ENCODE results near the gene SLC26A11. TPM values are rescaled to one million over a fixed set of nuclear protein-coding genes. Genes with fewer than 3 reads are reported as not detected.

The SLC26A11 gene
- polyA plus RNA-seq (2.2 to 4.7 TPM (median 3.0 TPM) in 3 replicates), polyA minus RNA-seq (2.2 to 5.7 TPM (median 3.2 TPM) in 3 replicates)
- polyA plus RNA-seq (2011; ENCODE audit: low read depth), result 2.0 TPM
- polyA plus RNA-seq (2011; cell fraction: cytosol; rRNA removed), result 1.3 and 2.6 TPM in 2 replicates
- polyA plus RNA-seq (2011; cell fraction: nucleus; rRNA removed), result 15.7 and 21.6 TPM in 2 replicates
- 3.8 and 5.7 TPM in 2 replicates for polyA plus RNA-seq (2012; ENCODE audit: low replicate concordance)
- 3.3 TPM for polyA minus RNA-seq (2011; cell fraction: cytosol; rRNA and poly(A)+ RNA removed)
- polyA minus RNA-seq (2011; cell fraction: nucleus; rRNA and poly(A)+ RNA removed), result 11.2 and 12.5 TPM in 2 replicates

GRCh38 chr17:80220054-80220735 is at the start of gene SLC26A11, which contains the start of gene SGSH:
Gene SLC26A11, plus strand, starts transcription at chr17:80220427. Its CDS starts 1,134 bp downstream, at chr17:80221561.
Gene SGSH, minus strand, starts transcription at chr17:80220333. Its CDS starts 20 bp downstream, at chr17:80220313.
- FAIRE-seq (no peak), DNase-seq (ENCODE audit: low read depth, low spot score) (no peak)
- H2AFZ ChIP-seq (ENCODE audit: control insufficient read depth, low read length), result peak within 1 kb of the TSS; percentile 83
- TF ChIP-seq EZH2 (IDR thresholded peaks at IDR 0.05; ENCODE audit: low read length) (no peak), CTCF (optimal IDR thresholded peaks at IDR 0.05 in 1 of 3, IDR thresholded peaks at IDR 0.05 in 1 of 3, conservative IDR thresholded peaks at IDR 0.05 in 1 of 3; ENCODE audit: extremely low read depth in 1 of 3, insufficient read depth in 2 of 3, low read length in 3 of 3) (peak in 1 of 3 experiments; percentile 1)
- H3K36me3 ChIP-seq (ENCODE audit: control insufficient read depth in 2 of 2, extremely low read depth in 1 of 2, insufficient read depth in 2 of 2, low read length in 2 of 2), result no peaks in the 10 kb centered on the region
- H3K9me3 ChIP-seq (ENCODE audit: control insufficient read depth, low read depth, low read length), result no peaks in the 10 kb centered on the region
- peak within 1 kb of the TSS; percentile 79 for H3K9ac ChIP-seq (ENCODE audit: control insufficient read depth, extremely low read depth, insufficient read depth, low read length)
- H3K27me3 ChIP-seq (ENCODE audit: control insufficient read depth, extremely low read depth, insufficient read depth, low read length), result no peaks in the 10 kb centered on the region
- H3K4me2 ChIP-seq (ENCODE audit: control insufficient read depth, extremely low read depth, insufficient read depth, low read depth, low read length), result peak within 1 kb of the TSS; percentile 86
- H4K20me1 ChIP-seq (ENCODE audit: control insufficient read depth, extremely low read depth, insufficient read depth, low read length), result no peaks in the 10 kb centered on the region
- H3K9me1 ChIP-seq (ENCODE audit: control insufficient read depth, extremely low read depth, insufficient read depth, low read length), result no peaks in the 10 kb centered on the region
- H3K4me1 ChIP-seq (ENCODE audit: control insufficient read depth, extremely low read depth, insufficient read depth, low read length), result peaks cover 7% of the 10 kb centered on the region
- peak within 1 kb of the TSS; percentile 13 for H3K27ac ChIP-seq (ENCODE audit: control insufficient read depth, insufficient read depth, low read length)
- dilution Hi-C loops (cut with MboI; ENCODE audit: extremely low pct_ligation_motif_present, low sequenced_read_pairs), result no loop called here
- no peaks in the 10 kb centered on the region for H3K79me2 ChIP-seq (ENCODE audit: control insufficient read depth, insufficient read depth, low read length)
- H3K4me3 ChIP-seq (ENCODE audit: control insufficient read depth in 2 of 3, extremely low read depth in 1 of 3, insufficient read depth in 2 of 3, low read depth in 1 of 3, low read length in 3 of 3), result peak within 1 kb of the TSS; percentile 74 to 76 (median 75)

GRCh38 chr17:80171681-80172080 is 48.5 kb upstream of the SLC26A11 start:
- Histone ChIP-seq H3K27me3 (ENCODE audit: control insufficient read depth, extremely low read depth, insufficient read depth, low read length) (peaks cover 6% of the 10 kb centered on the region), H3K27ac (ENCODE audit: control insufficient read depth, insufficient read depth, low read length) (no peak overlapping the region), H4K20me1 (ENCODE audit: control insufficient read depth, extremely low read depth, insufficient read depth, low read length) (no peaks in the 10 kb centered on the region), H3K36me3 (ENCODE audit: control insufficient read depth in 2 of 2, extremely low read depth in 1 of 2, insufficient read depth in 2 of 2, low read length in 2 of 2) (no peaks in the 10 kb centered on the region), H2AFZ (ENCODE audit: control insufficient read depth, low read length) (no peak overlapping the region), H3K4me2 (ENCODE audit: control insufficient read depth, extremely low read depth, insufficient read depth, low read depth, low read length) (no peak overlapping the region), H3K79me2 (ENCODE audit: control insufficient read depth, insufficient read depth, low read length) (no peaks in the 10 kb centered on the region), H3K9me3 (ENCODE audit: control insufficient read depth, low read depth, low read length) (no peaks in the 10 kb centered on the region), H3K4me3 (ENCODE audit: control insufficient read depth in 2 of 3, extremely low read depth in 1 of 3, insufficient read depth in 2 of 3, low read depth in 1 of 3, low read length in 3 of 3) (no peak overlapping the region), H3K9ac (ENCODE audit: control insufficient read depth, extremely low read depth, insufficient read depth, low read length) (no peak overlapping the region), H3K9me1 (ENCODE audit: control insufficient read depth, extremely low read depth, insufficient read depth, low read length) (no peaks in the 10 kb centered on the region), H3K4me1 (ENCODE audit: control insufficient read depth, extremely low read depth, insufficient read depth, low read length) (peaks cover 14% of the 10 kb centered on the region)
- dilution Hi-C loops (cut with MboI; ENCODE audit: extremely low pct_ligation_motif_present, low sequenced_read_pairs), result no loop called here
- FAIRE-seq (no peak), DNase-seq (ENCODE audit: low read depth, low spot score) (no peak)
- no peak for TF ChIP-seq EZH2 (IDR thresholded peaks at IDR 0.05; ENCODE audit: low read length)
- no peak for TF ChIP-seq CTCF (optimal IDR thresholded peaks at IDR 0.05 in 1 of 3, IDR thresholded peaks at IDR 0.05 in 1 of 3, conservative IDR thresholded peaks at IDR 0.05 in 1 of 3; ENCODE audit: extremely low read depth in 1 of 3, insufficient read depth in 2 of 3, low read length in 3 of 3)
